Fibroblast of skin of right quadriceps (primary cell): Measurements from ENCODE around the gene PRR23E.

Experiments
- DNase-seq: peaks from one replicate; pipeline ENCODE4 v3.0.0-alpha.2; 2013

Gene PRR23E

DNA sequence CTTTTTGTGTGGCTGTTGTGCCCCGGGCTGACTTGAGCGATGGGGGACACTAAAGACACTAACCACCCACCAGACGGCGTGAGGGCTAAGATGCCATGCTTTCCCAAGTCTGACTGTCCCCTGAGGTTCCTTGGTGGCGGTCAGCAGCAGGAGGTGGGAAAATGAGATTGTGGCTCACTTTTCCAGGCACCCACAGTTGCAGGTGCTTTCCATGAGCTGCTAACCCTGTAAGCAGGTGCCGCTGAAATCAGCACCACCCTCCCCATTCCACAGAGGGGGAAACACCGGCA, 17.7 kb downstream of the PRR23E start:
- no peak for DNase-seq

DNA sequence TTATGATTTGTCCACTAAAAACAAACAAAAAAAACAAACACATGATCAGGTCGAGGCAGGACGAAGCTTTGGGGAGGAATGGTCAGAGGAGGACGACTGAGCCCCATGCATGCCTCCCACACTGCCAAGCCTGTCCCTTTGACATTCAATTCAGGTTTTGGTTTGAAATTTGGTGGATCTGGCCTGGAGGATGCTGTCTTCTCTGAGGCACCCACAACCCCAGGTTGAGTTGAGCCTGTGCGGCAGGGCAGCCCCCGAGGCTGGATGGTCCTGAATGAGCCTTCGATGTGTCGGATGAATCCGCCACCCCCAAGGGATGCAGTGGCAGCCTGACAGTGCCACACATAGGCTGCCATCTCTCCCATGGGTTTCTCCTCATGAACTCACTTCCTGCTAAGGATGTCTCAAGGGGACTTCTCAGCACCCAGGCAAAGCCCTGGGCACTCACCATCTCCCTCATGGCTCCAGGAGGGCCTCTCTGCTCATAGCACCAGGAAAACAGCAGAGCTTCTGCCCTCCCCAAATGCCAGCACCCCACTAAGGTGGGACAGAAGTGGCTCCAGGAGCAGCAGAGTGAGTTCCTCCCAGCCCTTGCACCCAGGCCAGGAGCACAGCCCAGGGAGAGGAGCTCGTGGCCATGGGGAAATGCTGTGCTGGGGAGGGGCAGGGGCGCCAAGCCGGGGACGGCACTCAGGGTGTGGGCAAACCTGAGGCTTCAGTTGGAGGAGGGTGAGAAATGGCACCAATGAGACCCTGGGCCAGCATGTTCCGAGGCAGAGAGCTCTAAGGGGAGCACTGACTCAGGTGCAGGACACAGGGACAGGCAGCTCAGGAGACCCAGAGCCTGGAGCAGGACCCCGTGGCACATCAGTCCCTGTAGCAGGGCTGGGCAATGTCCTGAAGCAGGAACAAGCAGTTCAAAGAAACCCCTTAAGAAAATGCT, 18.5 kb downstream of the PRR23E start:
- DNase-seq: no peak

DNA sequence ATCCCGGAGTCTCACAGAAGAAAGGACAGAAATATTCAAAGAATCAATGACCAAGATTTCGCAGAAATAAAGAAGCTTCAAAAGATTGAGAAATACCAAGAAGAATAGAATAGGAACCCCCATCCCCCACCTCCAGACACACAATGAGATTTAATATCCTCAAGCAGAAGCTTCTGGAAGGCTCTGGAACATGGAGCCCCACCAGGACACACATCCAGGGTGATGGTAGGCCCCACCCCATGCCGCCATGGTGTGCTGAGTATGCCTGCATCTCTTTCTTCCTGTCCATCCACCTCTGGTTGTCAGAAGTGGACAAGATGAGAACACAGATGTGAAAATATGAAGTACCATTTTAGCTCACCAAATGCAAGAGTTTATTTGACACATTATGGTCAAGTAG, 19.3 kb downstream of the PRR23E start:
- no peak for DNase-seq

DNA sequence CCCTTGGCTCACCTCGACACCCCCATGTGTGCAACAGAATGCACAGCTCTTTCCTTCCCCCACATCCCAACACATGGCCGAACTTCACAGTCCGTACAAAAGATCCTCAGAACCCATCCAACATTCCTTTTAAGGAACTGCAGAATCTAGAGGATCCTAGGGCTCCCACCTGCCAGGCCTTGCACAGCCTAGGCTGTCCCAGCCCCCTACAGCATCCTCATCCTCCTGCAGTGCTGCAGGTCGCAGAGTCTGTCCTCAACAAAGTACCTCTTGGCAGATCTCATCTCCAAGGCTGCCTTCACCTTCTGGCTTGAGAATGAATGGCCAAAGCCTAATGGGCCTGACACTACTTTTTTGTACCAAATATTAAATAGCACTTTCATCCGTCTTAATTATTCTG, 19.8 kb downstream of the PRR23E start:
- no peak for DNase-seq

DNA sequence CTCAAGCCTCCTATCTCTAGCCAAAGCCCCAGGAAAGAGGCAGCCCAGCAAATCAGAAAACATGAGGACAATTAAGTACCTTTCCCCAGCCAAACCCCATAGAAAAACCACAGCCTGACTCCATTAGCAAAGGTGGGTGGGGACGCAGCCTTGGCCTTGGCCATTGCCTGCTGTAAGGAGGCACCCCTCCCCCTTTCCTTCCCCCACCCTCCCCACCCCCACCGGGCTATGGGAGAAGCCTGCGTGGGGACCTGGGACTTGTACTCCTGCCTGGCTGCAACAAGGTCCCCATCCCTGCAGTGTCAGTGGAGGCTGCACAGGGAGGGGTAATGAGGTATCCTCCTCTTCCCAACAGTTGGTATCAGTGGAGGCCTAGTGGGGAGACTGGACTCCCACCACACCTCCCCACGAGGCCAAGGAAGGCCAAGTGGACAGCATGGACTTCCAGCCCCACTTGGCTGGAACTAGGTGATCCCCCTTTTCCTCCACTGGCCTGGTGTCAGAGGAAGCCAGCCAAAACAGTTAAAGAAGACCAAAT, 20.5 kb downstream of the PRR23E start:
- no peak for DNase-seq

DNA sequence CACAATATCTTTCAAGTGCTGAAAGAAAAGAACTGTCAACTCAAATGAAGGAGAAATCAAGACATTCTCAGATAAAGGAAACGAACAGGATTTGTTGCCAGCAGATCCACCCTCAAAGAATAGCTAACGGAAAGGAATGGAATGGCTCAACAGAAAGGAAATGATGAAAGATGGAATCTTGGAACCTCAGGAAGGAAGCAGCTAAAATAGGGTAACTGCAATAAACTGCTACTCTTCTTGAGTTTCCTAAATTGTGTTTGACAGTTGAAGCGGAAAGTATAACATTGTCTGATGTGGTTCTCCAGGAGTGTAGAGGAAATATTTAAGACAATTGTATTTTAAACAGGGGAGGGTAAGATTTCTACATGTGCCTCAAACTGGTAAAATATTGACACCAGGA, 22.0 kb downstream of the PRR23E start:
- no peak for DNase-seq

DNA sequence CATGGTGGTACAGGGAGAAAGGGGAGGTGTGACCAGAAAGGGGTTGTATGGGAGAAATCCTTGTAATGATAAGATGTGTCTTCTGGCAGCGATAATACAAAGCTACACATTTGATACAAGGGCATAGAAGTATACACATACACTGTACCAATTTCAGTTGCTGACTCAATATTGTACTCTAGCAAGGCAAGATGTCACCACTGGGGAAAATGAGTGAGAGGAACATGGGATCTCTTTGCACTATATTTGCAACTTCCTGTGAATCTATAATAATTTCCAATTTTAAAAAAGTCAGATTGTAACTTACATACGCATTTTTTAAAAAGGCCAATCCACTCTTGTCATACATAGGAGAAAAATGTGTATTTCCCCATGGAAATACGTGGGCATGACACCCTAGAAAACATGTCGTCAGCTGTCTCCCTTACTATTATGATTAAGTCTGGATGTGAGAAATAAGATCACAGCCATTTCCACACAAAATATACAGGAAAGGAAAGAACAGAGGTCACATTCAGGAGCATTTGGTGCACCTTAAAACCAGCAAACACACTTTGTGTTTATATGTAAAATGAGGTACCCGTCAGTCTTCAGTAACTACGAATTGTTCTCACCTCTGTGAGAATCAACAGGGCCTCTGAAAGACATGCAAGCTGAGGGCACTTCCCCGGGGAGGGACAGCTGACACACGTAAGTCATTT, 22.9 kb downstream of the PRR23E start:
- DNase-seq: no peak

DNA sequence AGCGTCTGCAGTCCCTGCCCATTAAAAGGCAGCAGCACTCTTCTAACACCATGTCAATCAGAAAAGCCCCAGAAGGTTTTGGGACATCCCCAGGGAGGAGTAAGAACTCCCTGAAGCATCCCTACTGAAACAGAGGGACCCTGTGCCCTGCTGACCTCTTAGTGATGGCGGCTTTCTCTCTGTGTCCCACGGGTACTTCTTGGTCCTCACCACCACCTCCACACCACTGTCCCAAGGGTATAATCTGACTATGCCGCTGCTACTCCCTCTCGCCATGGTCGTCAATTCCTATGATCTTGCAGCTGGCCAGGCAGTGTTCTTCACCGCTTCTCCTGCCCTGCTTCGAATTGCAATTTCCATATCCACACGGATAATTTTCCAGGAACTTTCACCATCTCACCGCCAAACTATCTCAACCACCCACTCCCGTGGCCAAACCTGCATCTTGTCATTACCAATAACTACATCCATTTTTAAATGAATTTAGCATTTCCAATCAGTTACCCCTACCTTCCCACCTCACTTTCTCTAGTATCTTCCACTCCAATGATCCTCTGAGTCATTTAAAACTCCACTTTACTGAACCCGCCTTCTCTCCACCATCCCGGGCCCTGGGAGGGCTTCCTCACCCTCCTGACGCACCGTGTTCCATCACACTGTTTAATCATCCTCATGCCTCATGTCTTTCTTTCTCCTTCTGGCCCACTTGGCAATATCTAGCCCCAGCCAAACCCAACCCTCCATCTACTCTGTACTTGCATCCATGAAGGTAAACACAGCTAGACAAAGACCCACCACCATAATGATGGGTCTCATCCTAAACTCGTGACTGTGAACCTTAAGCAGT, 23.7 kb downstream of the PRR23E start:
- no peak for DNase-seq

DNA sequence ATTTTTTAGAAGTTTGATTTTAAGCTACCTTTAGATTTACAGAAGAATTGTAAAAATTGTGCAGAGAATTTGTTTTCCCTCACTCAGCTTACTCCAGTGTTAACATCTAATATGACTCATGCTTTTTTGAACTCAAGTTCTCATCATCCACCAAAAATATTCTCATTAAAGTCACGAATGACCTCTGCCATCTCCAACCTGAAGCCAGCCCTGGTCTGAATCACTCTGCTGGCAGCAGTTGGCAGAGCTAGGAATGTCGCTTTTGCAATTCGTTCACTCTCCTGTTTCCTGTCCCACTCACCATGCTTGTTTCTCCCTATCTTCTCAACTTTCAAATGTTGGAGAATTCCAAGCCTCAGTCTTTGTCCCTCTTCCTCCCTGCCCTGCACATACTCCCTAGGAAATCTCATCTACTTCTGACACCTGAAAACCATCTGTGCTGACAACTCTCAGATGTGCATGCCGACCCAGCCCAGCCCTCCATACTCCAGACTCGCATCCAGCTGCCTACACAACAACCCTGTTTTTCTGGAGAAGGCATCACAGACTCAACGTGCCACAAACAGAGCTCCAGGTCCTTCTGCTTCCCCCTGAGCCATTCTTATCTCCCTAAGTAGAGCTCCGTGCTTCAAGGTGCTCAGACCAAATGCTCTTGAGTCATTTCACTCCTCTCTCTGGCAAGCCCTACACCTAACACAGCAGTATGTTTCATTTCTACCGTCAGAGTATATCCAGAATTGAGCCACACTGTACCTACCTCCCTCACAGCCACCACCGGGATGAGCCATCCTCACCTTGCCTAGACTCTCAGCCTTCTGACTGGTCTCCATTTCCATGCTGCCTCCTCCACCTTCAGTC, 24.9 kb downstream of the PRR23E start:
- DNase-seq: peak; percentile 4

DNA sequence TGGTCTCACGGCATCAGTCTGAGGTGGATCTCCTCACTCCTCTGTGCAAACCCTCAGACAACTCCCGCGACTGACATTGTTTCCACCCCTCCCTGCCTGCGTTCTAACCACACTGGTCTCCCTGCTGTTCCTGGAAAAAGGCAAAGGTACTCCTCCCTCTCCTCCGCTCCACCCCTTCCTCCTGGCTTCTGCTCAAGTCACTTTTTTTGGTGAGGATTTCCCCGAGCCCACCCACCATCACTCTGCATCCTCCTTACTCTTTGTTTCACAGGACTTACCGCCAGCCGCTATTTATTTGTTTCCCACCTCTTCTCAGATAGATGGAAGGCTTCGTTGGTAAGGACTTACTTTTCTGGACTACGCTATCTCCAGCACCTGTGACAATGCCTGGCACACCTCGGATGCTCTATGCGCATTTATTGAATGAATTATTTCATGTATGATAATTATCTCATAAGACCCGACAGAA, 25.6 kb downstream of the PRR23E start:
- no peak for DNase-seq

DNA sequence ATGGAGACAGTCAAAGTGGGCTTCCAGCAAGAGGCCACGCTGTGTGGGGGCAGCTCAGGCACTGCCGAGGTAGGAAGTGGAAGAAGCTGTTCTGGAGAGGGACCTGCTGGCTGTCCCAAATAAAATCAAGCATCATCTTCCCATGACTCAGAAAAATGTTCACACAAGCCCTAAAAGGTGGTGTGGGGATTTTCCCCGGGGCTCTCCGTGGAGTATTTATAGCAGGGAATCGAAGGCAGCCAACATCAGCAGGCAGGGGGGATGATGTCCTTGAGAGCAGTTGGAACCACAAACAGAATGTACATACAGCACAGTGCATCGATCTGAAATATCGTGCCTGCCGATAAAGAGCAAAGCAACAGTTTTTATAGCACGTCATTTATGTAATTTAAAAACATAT, 27.6 kb downstream of the PRR23E start:
- DNase-seq: no peak

DNA sequence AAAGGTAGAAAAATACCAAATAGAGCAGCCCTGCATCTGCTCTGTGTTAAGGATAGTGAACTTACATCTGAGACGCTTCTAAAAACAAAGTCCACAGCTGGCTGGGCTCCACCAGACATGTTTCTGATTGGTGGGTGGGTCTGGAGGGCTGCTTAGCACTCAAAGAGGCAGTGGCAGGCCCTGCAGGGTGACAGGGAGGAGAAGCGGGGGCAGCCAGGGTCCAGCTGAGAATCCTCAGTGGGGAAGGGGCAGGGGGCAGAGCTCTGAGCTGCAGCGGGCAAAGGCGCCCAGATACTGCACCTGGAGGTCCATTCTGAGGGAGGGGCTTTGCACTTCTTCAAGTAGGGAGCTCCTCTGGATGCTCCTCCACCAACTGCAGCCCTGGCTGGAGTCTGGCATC, 28.1 kb downstream of the PRR23E start:
- DNase-seq: no peak

DNA sequence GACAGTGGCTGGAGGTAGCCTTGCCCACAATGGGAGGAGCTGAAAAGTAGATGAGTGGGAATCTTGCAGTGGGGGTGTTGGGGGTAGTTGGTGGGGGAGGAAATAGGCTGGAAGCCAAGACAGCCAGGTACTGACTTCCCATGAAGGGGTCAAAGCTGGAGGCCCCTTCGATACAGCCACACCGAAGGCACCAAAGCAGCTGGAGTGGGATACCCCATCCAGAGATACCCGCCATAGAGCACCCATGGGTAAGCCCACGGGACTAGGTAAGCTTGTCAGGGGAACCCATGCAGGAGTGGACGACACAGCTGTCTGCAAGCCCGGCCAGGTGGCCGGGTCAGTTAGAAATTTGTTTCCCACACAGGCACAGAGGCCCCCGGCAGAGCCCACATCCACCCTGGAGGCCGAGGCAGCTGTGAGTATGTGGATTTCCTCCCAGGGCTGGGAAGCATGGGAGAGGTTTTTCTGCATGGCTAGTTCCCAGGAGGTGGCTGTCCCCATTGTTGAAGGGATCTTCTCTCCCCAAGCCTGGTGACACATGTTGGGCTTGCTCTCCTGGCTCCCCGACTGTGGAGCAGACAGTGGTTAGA, 28.6 kb downstream of the PRR23E start:
- DNase-seq: no peak

DNA sequence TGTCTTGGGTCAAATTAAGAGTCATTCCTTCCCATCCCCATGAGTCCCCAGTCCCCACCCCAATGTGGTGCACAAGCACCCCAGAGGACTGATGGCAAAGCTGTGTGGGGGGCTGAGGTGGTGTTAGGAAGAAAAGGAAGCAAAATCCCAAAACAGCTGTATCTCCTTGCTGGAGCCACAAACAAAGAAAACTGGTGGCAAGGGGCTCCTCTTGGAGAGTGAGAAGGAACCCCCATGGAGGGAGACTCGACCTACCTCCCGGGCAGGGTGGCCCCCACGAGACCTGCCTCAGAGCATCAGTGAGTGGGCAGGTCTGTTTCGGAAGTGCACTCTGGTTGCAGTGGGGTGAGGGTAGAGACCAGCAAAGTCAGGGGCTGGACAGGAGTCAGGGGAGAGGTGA, 29.2 kb downstream of the PRR23E start:
- no peak for DNase-seq

DNA sequence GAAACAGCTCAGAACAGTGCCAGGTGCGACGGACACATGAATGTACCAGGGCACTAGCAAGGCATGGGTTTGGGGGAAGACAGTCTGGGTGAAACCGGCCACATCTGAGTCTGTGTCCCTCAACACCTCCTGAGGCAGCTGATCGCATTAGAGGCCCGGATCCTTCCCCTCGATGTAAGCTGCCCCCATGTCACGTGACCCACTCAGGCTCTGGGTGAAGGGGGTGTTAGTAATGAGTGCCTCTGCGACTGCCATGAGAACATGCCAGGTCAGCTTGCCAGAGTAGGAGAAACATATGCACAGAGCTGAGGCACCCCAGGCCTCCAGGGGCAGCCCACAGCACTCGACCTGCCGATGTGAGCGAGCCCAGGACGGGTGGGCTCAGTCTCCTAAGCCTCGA, 29.7 kb downstream of the PRR23E start:
- DNase-seq: no peak

DNA sequence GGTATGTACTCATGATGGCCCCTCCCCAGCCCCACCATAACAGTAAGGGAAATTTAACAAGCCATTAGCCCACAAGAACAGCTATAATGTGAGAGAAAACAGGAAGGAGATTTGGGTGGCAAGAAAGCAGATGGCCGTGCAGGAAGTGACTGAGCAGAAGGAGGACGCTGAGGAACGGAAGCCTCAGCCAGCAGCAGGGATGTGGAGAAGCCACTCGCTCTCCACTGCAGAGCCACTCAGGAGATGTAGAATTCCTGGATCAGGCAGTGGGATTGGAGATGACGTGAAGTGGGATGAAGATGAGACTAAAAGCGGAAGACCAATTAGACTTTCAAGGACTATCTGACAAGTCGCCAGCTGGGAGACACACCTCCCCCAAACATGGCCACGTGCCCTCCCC, 31.2 kb downstream of the PRR23E start:
- DNase-seq: no peak

DNA sequence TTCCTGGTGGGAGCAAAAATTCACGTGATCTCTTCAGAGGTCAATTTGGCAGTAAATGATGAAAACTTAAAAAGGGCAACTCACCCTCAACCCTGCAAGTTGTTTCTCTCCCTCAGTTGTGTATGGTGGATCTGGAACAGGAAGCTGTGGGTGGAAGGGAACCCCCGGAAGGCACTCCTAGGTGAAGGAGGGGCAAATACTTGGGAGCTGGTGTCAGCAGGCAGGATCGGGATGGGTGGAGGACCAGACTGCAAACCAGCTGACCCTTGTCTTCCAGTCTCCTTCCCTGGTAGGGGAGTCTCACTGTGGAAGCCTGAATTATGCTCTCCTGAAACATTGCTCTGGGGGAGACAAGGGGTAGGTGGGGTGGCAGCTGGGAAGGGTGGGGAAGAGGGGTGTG, 33.5 kb downstream of the PRR23E start:
- DNase-seq: peak; percentile 6

DNA sequence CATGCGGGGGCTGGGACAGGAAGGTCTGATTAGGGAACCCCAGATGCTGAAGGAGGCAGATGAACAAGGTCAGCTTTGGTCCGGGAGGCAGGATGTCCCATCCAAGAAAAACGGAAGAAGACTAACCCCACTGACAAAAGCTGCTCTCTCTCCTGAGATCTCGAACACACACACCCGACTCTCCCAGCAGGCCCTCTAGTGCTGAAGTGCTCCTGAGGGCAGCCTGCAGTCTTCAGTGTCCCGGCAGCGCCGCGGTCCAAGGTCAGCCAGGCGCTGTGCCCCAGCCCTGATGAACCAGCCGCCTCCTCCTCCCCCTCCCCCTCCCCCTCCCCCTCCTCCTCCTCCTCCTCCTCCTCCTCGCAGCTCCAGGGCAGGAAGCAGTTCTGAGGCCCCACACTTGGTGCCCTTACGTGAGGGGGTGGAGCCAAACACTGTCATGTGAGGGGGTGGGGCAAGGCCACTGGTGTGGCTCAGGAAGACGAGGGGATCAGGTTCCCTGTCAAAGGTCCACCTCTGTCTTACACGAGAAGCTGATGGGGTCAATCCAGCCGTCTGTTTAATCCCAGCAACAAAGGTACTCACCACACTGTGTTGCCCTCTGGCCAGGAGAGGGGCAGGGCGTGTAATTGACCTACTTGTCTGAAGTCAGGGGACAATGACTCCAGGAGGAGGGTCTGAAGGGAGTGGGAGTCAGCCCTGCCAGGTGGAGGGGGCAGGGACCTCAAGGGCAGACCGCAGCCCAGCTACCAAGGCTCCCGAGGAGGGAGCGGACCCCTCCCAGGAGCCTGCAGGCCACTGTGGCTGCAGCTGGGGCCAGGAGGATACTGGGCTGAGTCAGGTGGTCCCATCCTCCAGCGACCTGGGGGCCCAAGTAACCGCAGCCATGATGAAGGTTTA, 34.3 kb downstream of the PRR23E start:
- DNase-seq: no peak

DNA sequence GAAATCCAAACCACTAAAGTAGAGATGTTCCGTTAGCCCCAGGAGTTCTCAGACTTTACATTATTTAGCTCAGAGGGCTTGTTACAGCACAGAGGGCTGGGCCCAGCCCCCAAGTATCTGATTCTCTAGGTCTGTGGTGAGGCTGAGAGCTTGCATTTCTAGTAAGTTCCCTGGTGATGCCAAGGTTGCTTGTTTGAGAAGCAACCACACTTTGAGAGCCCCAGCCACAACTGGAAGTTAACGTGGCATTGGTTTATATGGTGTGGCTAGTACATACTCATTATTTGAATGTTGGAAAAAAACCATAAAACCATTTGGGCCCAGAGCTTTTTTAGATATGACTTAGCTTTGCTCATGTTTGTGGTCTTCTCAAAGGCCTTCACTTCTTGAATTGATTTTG, 35.9 kb downstream of the PRR23E start:
- no peak for DNase-seq

DNA sequence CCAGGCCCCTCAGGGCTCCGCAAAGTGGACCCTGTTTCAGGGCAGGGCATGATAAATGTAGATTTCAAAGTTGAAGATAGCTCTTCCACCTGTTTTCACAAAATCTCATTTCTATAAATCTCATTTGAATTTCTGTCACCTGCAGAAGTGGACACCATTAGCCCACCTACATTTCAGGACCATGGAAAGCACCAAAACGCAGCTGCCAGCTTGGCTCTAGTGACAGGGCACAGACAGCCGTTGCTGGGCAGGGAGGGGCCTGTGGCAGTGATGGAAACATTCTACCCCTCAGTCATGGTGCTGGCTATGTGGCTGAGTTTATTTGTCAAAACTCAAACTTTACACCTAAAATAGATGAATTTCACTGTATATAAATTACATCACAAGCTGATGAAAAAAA, 40.4 kb downstream of the PRR23E start:
- no peak for DNase-seq

DNA sequence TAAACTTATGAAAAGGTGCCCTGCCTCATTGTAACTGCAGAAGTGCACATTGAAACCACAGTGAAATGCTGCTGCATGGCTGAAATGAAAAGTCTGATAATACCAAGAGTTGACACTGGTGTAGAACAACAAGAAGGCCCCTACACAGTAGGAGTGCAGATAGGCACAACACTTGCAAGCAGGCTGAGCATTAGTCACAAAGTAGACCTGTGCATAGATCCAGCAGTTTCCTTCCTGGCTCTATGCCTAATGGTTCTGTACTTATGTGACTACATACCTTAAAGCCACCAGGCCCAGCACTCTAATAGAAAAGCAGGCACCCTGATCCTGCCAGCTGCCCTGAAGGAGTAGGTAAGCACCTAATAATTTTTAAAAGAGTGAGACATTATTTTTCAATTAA, 41.8 kb downstream of the PRR23E start:
- DNase-seq: no peak
